Stimulated activated CD4-positive, alpha-beta T cell treated with anti-CD3 and anti-CD28 coated beads, Interleukin-12 subunit alpha, Interleukin-12 subunit beta, amount 100 ng/mL, for 48 hours (primary cell): ENCODE data around the gene LRRC32.

Source experiments
- DNase-seq, 3 donors: peaks; one replicate each; pipeline ENCODE4 v3.0.0-alpha.2; 2020; ENCODE audit warnings: low read depth in 2 of 3, low spot score in 1 of 3

LRRC32 gene, protein sequence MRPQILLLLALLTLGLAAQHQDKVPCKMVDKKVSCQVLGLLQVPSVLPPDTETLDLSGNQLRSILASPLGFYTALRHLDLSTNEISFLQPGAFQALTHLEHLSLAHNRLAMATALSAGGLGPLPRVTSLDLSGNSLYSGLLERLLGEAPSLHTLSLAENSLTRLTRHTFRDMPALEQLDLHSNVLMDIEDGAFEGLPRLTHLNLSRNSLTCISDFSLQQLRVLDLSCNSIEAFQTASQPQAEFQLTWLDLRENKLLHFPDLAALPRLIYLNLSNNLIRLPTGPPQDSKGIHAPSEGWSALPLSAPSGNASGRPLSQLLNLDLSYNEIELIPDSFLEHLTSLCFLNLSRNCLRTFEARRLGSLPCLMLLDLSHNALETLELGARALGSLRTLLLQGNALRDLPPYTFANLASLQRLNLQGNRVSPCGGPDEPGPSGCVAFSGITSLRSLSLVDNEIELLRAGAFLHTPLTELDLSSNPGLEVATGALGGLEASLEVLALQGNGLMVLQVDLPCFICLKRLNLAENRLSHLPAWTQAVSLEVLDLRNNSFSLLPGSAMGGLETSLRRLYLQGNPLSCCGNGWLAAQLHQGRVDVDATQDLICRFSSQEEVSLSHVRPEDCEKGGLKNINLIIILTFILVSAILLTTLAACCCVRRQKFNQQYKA

DNA sequence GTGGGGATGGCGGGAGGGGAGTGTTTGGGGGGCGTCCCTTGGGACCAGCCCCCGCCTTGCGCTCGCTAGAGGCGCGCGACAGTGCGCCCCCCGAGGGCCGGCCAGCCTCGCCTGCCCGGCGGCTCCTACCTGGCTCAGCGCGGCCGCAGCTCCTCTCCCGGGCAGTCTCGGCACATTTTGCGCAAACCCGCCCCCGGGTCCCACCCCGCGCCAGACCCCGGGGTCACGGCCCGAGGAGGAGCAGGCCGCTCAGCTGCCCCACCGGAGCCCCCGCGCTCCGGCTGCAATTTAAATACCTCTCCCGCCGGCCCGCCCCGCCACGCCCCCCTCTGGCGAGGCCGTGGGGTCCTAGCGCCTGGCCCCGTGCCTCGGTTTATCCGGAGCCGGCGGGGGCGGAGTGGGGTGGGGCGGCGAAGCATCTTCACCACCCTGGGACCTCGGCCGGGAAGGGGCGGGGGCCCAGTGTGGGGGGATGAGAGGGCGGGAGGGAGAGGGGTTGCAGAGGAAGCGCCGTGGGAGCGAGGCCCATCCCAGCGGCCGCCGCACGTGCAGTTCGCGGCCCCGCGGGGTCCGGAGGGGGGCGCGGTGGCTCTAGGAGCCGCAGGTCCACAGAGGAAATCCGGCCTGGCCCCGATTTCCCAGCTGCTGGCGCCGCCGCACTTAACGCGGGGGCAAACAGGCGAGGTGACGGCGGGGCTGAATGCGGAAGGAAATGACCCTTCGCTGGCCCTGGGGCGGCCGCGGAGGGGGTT, at the start of gene LRRC32:
Gene LRRC32 (minus strand): TSS at position 263 of the 752 bp plus-strand sequence. CDS start 4,793 bp downstream, outside the sequence.
- no peak for DNase-seq

DNA sequence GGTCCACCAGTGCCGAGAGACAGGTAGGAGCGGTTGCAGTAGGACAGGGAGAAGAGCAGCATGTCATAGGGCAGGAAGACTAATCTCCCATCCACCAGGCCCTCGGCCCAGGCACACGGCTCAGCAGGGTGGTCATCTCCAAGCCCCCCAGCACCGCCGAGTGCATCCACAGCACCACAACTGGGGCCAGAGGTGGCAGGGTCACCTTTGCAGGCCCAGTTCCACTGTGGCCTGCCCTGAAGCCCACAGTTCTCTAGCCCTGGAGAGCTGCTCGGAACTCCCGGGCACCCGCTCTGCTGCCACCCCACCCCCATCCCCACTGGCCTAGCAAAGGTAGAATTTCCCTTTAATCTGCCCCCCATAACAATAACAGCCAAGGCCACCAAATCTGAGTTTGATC, 49.1 kb upstream of the LRRC32 start:
- DNase-seq, result no peak

DNA sequence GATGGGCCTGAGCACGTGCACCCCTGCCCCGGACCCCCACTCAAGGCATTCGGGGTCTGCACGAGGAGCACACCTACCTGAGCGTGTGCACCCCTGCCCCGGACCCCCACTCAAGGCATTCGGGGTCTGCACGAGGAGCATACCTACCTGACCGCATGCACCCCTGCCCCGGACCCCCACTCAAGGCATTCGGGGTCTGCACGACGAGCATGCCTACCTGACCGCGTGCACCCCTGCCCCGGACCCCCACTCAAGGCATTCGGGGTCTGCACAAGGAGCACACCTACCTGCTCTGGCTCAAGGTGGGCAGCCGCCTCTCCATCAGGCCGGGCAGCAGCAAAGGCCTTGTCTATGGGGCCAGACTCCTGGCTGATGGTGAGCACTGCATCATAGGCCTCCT, 48.7 kb upstream of the LRRC32 start:
- DNase-seq, result no peak

DNA sequence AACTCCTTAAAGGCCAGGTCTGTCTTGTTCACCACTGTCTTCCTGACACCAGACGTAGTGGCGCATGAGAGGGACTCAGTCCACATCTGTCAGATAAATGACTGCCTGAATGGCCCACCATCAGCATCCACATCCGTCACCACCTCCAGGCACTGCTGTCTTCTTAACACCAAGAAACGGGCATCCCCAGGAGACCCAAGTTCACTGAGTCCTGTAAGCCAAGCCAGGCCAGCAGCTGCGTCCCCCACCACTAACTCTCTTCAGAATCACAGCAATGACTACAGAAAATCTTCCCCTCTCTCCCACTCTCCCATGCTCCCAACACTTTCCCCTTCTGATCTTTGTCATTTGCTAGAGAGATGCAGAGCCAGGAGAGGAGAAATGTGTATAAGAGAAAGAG, 47.3 kb upstream of the LRRC32 start:
- no peak for DNase-seq

DNA sequence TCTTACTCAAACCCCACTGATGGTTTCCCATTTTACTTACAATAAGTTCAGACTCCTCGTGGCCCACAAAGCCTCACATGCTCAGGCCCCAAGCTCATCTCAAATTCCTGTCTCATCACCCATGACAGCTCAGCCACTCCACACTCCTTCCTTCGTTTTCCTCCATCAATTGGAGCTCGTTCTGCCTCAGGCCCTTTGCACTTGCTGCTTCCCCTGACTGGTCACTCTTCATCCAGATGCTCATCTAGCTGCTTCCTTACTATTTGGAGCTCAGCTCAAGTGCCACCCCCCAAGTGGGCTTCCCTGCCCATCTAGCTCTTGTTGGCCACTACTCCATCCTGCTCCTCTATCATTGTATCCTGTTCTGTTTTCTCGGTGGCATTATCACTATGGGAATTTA, 46.8 kb upstream of the LRRC32 start:
- DNase-seq, result no peak

DNA sequence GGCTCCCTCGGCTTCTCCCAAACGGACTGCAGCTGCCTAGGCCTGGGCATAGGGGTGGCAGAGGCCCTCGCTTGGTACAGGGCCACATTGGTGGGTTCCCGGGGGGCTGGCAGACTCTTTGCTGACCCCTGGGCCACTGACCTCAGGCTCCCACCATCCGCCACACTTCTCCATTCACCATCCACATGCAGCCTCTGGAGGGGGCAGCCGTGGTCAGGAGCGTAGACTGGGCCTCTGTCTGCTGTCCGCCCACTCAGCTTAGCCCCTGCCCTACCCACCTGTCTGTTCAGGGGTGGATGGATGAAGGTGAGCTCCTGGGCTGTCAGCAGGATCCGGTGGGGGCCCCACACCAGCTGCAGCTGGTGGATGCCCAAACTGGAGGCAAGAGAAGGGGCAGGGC, 45.7 kb upstream of the LRRC32 start:
- DNase-seq, result no peak

DNA sequence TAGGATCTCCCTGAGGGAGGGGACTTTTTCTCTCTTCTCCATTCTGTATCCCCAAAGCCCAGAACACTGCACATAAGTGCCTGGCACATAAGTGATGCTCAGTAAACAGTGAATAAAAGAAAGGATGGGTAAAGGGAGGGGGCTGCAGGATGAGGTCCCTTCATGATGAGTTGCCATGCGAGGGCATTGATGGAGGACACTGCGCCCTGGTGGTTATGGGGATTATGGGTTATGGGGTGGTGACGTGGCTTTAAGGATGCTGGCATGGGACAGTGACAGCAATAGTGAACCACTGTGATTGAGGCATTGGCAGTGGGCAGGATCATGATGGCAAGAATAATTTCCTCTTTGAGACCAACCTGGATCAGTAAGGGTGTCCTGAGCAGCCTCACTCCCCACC, 43.9 kb upstream of the LRRC32 start:
- no peak for DNase-seq

DNA sequence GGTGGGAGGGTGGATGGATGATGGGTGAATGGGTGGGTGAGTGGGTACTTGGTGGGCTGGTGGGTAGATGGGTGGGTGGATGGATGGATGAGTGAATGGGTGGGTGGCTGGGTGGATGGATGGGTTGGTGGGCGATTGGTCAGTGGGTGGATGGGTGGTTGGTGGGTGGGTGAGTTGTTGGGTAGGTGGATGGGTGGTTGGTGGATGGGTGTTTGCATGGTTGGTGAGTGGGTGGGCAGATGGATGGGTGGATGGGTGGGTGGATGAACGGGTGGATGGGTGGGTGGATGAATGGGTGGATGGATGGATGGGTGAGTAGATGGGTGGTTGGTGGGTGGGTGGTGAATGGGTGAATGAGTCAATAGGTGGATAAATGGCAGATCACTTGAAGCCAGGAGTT, 43.0 kb upstream of the LRRC32 start:
- no peak for DNase-seq

DNA sequence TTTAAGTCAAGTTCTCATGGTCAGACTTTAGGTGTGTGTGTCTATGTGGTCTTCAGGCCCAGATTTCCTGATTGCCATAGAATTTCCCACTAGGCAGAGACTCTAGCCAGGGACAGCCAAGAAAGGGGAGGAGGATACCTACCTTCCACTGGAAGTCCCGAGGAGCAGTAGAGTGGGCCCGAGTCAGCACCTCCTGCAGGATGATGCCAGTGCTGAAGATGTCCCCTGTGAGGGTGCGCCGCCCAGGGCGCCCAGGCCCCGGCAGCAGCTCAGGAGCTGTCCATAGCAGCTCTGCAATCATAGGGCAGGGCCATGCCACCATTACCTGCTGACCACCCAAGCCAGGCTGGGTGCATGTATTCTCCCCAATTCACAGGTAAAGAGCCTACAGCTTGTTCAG, 41.6 kb upstream of the LRRC32 start:
- no peak for DNase-seq

DNA sequence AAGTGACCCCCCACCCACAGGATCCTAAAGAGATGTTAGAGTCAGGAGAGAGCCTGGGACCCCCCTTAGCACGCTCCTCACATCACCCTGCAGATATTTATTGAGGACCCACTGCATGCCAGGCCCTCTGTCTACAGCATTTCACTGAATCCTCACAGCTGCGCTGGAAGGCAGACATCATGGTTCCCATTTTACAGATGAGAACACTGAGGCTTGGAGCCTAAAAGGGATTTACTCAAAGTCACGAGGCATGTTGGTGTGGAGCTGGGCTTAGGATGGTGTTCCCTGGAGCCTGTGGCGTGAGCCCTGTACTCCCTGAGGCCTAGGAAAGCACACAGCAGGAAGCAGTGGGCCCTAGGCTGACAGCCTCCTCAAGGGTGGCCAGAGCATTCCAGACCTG, 39.2 kb upstream of the LRRC32 start:
- no peak for DNase-seq

DNA sequence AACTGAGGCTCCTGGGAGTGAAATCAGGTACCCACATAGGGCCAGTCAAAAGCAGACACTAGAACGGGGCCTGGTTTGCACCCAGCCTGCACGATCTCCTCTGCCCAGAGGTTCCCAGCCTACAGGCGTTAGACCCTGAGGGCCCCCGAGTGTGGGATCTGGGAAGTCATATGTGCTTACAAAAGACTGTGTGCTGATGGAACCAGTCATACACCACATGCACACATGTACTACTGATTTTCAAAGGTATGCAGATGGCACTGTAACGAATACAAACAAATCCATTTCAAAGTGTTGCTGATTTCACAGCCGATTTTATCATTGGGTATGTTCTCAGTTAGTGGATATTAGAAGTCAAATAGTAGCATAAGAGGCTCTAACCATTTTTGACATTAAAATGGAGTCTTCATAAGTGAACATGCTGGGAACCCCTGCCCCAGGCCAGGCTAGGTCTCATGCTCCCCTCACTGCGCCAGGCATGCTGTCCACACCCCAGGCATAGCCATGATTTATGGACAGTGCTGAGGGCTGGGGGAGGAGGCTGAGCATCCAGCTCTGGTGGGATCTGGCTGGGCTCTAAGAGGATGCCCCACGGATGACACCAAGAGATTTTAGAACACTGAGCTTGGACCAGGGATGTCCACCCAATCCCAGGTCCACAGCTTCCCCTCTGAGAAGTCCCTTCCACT, 38.6 kb upstream of the LRRC32 start:
- no peak for DNase-seq

DNA sequence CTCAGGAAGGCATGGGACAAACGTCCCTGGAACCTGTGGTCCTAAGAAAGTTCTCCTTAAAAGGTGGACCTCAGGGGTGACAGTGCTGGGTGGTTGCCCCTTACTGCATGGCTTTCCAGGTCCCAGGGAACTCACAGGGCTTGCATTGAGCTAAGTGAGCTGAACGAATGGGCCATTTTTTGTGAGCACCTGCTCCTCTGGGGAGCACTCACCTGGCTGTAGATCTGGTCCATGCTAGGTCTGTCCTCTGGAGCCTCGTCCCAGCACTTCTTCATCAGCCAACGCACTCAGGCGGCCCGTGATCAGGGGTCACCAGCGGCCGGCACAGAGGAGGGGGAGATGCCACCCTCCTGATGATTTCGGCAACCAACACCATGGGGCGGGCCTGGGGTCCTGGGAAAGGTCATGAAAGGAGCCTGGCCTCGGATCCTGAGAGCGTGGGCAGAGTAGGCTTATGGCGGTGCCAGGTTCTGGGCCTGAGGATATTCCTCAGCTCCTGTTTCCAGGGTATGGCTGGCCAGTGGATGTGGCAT, 36.8 kb upstream of the LRRC32 start:
- DNase-seq, result no peak

DNA sequence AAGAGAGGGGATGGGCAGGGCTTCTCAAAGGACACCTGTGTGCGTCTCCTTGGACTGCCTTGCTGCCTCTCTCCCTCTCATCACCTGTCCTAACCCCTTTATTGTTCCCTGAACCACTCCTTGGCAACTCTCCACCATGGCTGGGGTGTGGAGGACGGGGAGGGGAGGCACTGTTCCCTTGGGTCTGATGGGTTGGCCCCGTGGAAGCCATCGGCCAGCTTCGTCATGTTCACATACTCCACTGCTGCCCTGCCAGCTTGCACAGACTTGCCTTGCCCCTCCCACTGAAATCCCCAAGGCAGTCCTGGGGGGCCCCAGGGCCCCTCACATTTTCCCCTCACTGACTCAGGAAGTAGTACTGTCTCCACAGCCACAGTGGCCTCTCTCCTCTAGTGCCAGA, 36.1 kb upstream of the LRRC32 start:
- DNase-seq, result no peak

DNA sequence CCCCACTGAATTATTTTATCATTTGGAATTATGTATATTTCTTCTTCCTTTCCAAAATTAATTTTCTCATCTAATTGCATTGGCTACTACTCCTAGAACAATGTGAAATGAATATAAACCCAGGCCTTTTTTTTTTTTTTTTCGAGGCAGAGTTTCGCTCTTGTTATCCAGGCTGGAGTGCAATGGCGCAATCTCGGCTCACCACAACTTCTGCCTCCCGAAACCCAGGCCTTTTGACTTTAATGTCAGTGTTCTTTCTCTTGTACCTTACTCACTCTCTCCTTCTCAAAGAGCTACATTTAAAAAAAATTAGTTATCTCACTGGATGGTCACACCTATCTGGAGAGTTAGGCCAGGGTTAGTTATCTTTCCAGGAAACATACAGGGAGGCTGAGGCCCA, 35.3 kb upstream of the LRRC32 start:
- DNase-seq, result no peak

DNA sequence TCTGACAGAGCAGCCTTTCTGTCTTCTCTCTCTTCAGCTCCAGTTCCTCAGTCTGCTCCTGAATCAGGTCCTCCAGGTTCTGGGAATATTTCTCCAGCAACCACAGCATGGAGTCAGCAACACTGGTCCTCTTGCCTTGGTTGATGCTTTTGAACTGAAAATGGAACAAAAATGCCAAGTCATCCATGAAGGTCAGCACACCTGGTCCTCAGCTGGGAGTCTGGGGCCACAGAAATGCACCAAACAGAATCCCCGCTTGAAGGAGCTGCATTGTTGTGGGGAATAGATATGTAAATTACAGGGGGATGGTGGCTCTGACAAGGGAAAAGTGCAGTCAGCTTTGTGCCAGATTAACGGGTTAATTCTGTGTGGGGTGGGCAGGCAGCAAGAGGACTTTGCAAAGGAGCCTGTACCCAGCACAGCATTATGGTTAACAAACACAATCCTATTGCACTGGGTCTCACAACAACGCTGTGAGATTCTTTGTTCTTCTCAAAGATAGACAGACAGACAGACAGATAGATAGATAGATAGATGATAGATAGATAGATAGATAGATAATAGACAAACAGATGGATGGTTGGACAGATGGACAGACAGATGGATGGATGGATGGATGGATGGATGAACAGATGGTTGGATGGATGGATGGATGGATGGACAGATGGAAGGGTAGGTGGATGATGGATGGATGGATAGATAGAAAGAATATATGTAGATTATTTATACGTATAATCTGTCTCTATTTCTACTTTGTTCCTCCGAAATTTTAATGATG, 33.8 kb upstream of the LRRC32 start:
- no peak for DNase-seq

DNA sequence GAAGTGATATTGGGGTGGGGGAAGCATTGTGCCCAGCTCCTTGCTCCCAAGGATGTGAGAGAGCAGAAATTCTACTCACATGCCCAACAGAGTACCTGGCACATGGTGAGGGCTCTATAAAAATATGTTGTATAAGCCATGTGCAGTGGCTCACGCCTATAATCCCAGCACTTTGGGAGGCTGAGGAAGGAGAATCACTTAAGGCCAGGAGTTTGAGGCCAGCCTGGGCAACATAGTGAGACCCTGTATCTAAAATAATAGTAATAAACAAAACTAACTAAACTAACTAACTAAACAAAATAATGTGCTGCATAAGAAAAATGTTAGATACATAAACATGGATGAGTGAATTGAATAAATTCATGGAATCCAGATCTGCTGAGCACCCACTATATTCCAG, 33.2 kb upstream of the LRRC32 start:
- no peak for DNase-seq

DNA sequence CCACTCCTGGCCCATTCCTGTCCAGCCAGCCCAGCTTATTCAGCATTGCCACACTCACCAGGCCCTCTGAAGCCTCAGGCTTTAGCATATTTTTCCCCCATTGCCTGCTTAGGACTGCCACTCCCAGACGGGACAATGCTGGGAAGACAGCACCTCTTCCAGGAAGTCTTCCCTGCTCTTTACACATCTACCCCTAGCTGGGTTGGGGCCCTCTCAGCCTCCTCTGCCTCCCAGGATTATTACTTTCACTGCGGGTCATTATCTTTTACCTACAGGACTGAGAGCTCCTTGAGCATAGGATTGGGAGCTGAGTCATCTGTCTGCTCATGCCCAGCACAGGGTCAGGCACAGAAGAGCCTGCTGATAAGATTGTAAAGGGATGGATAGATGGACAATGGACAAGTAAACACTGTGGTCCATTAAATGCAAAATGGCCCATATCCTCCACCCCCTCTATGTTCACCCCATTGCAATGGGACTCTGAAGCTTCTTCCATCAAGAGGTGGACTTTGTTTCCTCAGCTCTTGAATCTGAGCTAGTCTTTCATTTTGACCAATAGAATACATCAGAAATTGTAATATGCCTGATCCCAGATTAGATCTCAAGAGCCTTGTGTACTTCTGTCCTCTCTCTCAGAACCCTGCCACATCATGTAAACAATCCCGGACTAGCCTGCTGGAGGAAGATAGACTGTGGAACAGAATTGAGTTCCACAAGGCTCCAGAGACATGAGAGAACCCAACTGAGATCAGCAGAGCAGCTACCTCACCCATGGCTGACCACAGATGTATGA, 32.0 kb upstream of the LRRC32 start:
- DNase-seq, result no peak

DNA sequence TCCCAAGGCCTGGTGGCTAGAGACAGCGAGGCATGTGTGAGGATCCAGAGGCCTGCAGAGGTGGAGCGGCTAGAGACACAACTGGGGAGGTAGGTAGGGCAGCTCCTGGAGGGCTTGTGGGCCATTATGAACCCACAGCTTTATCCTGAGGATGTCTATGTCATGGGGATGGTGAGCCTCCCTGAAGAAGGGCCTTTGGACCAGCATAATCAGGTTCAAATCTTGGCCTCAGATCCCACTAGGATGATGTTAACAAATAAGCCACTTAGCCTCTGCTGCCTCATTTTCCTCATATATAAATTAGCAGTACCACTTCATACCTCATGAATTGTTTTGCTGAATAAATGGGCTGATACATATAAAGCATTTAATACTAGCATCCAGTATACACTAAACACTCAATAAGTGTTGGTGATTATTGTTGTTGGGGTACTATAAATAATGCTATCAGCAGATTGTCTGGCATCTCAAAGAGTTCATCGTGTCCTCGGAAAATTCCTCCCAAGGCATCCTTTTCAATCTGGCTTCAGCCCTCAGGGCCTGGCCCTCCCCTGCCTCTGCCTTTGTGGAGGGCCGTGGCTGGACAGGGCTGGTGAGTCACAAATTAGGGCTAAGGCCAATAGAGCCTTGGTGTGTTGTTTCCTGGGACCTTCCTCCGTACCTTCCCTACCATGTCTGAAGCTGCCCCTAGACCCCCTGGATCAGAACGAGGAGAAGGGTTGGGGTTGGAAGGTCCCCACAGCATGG, 30.9 kb upstream of the LRRC32 start:
- no peak for DNase-seq
